Activated effector memory CD4-positive, alpha-beta T cell treated with Interleukin-2 at 50 U/mL for 16 hours (primary cell): ENCODE measurements around the gene TTC39B.

Experiments
- DNase-seq: peaks from one replicate; pipeline ENCODE4 v3.0.0-alpha.2; 2020

Gene TTC39B

DNA sequence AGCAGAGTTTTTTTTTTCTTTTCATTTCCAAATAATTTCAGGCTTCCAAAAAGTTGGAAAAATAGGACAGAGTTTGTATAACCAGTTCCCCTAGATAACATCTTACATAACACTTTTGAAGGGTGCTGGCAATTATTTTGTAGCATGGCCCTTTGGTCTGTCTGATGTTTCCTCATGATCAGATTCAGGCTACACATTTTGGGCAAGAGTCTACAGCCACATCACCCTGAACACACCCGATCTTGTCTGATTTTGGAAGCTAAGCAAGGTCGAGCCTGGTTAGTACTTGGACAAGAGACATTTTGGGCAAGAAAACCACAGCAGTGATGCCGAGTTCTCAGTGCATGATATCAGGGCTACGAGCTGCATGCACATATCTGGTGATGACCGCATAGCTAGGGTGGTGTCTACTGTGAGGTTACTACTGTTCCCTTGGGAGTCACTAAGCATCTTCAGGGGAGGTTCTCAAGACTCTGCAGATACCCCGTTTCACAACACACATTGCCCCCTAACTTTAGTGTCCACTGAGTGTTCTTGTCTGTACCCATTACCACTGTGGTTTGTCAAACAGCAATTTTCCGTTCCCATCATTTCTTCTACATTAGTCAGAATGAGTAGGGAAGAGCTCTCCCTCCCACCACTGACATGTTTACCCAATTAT is 86.2 kb downstream of the TTC39B start:
- no peak for DNase-seq

GRCh38 chr9:15219546-15219945 is 87.5 kb downstream of the TTC39B start:
- DNase-seq, result no peak

DNA sequence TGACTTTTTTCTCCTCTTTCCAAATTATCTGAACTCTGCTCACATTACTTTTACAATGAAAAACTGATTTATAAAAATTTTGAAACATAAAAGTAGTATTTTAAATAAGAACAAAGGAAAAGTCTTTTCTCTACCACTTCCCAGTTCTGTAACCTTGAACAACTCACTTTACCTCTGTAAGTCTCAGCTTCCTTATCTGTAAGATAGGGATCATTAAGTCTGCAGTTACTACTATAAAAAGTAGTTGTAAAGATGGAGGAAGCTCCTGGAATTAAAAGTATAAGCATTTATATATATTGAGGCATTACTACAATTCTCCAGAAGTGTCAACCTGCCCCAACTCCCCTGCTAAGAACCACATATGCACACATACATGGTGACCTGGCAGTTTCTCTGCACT is 88.0 kb downstream of the TTC39B start:
- no peak for DNase-seq

DNA sequence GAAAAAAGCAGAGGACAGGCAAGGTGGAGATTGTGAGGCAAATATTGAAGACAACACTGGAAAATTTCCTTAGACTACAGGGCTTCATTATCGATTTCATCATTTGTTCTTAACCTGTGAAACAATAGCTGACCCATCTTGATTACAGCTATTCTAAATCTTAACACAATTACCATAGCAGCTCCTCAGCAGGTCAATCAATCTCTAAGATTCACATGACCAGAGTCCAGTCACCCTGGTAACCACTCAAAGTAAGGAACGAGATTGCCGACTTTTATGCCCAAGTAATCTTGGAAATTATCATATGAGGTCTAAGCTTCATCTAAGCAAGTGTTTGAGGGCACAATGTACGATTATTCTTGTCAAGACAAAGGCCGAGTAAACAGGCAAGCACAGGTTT is 93.8 kb downstream of the TTC39B start:
- DNase-seq, result no peak

DNA sequence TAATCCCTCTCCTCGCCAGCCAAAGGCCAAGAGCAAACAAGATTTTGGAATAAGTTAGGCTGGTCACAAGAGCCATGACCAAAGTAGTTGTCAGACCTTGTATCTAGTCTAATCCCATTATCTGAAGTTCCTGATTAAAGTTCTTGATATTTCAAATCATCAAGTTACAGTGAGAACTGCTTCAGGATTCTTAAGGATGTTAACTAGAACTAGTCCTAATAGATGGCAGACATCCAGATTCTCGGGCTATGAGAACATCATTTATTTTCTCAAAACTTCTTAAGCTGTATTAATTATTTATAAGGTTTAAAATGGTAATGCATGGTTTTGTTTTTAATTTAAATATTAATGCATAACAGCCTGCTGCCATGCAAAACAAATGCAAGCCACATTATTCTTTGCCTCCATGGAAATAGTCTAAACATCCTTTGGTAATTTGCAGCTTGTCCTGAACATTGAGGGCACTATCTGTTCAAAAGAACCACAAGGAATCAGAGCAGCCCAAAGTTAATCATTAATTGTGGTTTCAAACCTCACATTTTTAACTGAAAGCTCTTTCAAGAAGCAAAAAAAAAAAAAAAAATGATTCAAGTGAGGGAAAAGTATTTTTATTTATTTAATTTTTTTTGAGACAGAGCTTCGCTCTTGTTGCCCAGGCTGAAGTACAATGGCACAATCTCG is 95.1 kb downstream of the TTC39B start:
- DNase-seq, result no peak

DNA sequence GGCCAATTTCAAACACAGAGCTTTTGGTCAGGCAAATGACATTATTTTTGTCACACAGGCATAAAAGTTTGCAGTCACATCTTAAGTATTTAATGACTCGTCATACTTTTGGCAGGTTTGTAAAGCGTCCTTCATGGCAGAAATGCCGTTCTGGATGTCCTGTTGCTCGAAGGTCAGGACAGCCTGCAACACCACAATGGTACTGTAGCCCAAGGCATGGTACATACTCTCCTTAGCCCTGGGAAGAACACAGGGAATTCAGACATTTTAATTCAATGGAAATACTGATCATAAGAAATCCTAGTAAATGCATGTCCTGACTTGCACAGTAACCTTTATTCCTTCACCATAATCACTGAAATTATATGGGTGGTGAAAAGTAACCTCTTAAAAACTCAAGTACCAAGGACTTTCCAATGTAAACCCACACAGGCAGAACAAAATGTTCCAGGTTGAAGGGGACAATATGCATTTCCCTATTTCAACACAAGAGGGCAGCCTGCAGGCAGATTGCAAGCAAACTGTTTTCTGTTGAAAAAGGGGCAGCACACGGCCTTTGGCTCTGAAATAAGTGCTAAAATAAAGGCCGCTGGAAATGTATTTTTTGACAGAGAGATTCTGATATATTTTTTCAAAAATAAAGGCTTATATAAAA is 95.7 kb downstream of the TTC39B start:
- peak; percentile 10 for DNase-seq

DNA sequence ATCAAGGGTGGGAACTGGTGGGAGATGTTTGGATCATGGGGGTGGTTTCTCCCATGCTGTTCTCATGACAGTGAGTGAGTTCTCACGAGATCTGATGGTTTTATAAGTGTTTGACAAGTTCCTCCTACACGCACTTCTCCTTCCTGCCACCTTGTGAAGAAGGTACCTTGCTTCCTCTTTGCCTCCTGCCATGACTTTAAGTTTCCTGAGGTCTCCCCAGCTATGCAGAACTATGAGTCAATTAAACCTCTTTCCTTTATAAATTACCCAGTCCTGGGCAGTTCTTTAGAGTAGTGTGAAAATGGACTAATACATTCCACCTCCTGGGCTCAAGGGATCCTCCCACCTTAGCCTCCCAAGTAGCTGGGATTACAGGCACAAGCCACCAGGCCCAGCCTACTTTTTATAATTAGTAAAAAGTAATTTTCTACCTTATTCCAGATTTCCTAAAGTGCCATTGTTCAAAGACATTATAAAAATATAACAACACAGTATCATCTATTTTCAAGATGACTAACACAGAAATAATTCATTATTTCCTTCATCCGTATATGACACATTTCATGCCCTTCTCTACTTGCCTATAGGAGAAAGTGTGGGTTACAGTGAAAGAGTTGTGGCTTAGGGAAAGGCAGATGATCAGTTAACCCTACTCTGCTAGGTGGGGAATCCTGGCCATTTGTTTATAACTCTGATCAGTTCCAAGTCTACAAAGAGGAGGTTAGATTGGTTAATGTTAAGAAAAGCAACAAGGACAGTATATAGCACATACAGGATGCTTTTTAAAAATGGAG is 99.9 kb downstream of the TTC39B start:
- no peak for DNase-seq

- no peak for DNase-seq
Observed at GRCh38 chr9:15205632-15206420, 101.2 kb downstream of the TTC39B start.

GRCh38 chr9:15203581-15203980 is 103.4 kb downstream of the TTC39B start:
- no peak for DNase-seq

- no peak for DNase-seq
Observed at GRCh38 chr9:15200111-15200510, 106.9 kb downstream of the TTC39B start.

- no peak for DNase-seq
Observed at GRCh38 chr9:15192856-15193255, 114.2 kb downstream of the TTC39B start.

GRCh38 chr9:15191378-15191777 is 115.6 kb downstream of the TTC39B start:
- no peak for DNase-seq

DNA sequence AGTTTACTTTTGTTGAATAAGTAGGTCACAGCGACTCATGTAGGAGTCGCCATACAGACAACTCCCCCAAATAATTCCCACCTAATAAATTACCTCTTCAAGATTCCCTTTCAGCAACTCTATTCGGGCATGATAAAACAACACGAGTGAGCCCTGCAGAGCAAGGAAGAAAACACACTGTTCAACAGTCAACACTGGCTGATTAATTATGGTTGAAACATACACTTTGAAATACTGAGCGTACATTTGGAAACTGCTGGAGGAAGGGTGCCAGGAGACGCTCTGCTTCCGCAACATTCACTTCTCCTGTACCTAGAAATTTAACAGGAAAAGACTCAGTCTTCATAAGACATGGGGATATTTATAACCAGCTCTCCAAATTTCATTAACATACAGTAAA is 117.5 kb downstream of the TTC39B start:
- DNase-seq, result no peak

- DNase-seq, result no peak
Observed at GRCh38 chr9:15187589-15187988, 119.4 kb downstream of the TTC39B start.

DNA sequence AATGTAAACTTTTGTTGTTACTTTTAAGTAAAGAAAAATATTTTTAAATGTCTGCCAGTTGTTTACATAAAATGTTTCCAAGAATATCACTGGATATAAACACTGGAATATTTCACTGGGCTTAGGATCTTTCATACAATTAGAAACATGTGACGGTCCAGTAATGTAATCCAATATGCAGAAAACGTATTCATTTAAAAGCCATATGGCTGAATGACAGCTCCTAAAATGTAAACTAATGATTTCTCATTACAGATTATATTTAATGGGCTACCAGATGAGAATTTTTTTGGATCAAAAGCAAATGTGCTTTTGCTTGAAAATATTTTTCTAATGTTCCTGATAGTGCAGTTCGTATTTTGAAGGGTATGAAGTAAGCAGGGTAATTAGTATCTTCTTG is 124.3 kb downstream of the TTC39B start:
- no peak for DNase-seq

DNA sequence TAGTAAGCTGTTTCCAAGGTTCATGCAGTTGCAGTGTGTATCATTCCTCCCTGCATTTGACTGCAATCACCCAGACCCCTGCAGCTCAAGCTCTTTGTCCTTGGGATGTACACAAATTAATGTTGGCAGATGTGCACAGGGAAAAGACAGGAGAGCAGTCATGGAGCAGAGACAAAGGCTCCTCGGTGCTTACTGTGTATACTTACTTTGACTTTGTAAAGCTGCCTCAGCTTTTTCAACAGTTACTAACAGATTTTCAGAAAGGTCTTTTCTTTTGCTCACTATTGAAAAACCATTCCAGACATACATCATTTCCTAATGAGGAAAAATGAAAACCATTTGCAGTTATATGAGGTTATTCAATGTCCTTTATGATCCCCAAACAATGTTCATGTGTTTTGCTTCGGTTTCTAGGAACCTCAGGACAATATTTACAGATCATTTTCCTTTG is 124.9 kb downstream of the TTC39B start:
- no peak for DNase-seq

- no peak for DNase-seq
Observed at GRCh38 chr9:15180124-15180523, 126.9 kb downstream of the TTC39B start.

DNA sequence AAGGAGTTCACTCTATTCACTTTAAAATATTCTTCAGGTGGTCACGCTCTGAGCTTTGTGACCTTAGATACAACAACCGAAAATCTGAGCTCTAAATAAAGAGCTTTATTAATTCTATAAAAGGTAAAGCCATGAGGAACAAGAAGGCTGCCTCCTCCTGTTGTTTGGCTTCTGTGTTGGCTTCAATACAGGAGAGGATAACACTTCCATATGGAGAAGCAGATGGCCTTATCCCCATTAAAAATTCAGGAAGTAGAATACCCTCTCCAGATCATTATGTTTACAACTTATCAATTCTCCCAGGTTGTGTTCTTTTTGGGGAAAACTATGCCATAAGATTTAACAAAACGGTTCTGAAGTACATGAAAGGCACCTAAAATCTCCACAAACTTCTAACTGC is 128.4 kb downstream of the TTC39B start:
- DNase-seq, result no peak

- DNase-seq, result no peak
Observed at GRCh38 chr9:15176836-15177235, 130.2 kb downstream of the TTC39B start.

- DNase-seq, result no peak
Observed at GRCh38 chr9:15163931-15164330, 143.1 kb downstream of the TTC39B start.

- no peak for DNase-seq
Observed at GRCh38 chr9:15161753-15162152, 145.3 kb downstream of the TTC39B start.

- DNase-seq, result no peak
Observed at GRCh38 chr9:15160673-15161072, 146.3 kb downstream of the TTC39B start.

DNA sequence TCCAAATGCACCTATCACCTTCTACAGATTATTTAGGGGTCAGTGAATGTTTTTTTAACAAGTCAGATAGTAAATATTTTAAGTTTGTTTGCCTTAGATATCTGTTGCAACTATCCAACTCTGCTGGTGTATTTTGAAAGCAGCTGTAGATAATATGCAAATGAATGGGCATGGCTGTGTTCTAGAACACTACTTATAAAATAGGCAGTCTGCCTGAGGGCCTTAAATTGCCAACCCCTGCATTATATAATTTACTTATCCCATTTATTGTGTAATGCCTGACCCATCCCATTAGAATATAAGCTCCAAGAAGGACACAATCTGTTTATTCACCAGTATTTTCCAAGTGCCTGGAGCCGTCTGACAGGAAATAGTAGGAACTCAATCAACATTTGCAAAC is 149.0 kb downstream of the TTC39B start:
- no peak for DNase-seq
